BLaER1 (cell line): ENCODE results near the gene ITGB6.
"Not testable (repeated sequence)": the region's sequence is repeated elsewhere in the genome, so short reads cannot be mapped to it uniquely, and the experiment has no call there.

Experiments
- H3K27ac ChIP-seq: shearing (Covaris generic); formaldehyde crosslinking; 2 replicates; pipeline ENCODE4 v1.8.1; 2022
- H3K27me3 ChIP-seq: shearing (Covaris generic); formaldehyde crosslinking; 2 replicates; pipeline ENCODE4 v1.8.1; 2022
- H3K36me3 ChIP-seq: shearing (Covaris generic); formaldehyde crosslinking; 2 replicates; pipeline ENCODE4 v1.8.1; 2022
- H3K4me1 ChIP-seq: shearing (Covaris generic); formaldehyde crosslinking; 2 replicates; pipeline ENCODE4 v1.8.1; 2022
- H3K4me2 ChIP-seq: shearing (Covaris generic); formaldehyde crosslinking; 2 replicates; pipeline ENCODE4 v1.8.1; 2022
- H3K4me3 ChIP-seq: shearing (Covaris generic); formaldehyde crosslinking; 2 replicates; pipeline ENCODE4 v1.8.1; 2022
- H3K9ac ChIP-seq: shearing (Covaris generic); formaldehyde crosslinking; 2 replicates; pipeline ENCODE4 v1.8.1; 2022
- H3K9me3 ChIP-seq: shearing (Covaris generic); formaldehyde crosslinking; 2 replicates; pipeline ENCODE4 v1.8.1; 2022
- H4K20me1 ChIP-seq: shearing (Covaris generic); formaldehyde crosslinking; 2 replicates; pipeline ENCODE4 v1.8.1; 2022
- Cebpa-rat ChIP-seq: shearing (Covaris generic); IDR thresholded peaks from 2 replicates; pipeline ENCODE4 v1.8.1; 2022

Gene ITGB6

GRCh38 chr2:160167089-160167740 is 32.9 kb downstream of the ITGB6 start:
- no peaks in the 10 kb centered on the region for H4K20me1 ChIP-seq
- no peaks in the 10 kb centered on the region for H3K4me1 ChIP-seq
- H3K27me3 ChIP-seq: no peaks in the 10 kb centered on the region
- H3K9me3 ChIP-seq: no peaks in the 10 kb centered on the region
- no peak overlapping the region for H3K4me2 ChIP-seq
- H3K36me3 ChIP-seq: no peaks in the 10 kb centered on the region
- TF ChIP-seq Cebpa-rat: no peak
- H3K27ac ChIP-seq: no peak overlapping the region
- H3K9ac ChIP-seq: no peak overlapping the region
- H3K4me3 ChIP-seq: no peak overlapping the region

GRCh38 chr2:160165996-160166395 is 34.1 kb downstream of the ITGB6 start:
- no peak for TF ChIP-seq Cebpa-rat
- no peak overlapping the region for H3K4me3 ChIP-seq
- H3K9me3 ChIP-seq: no peaks in the 10 kb centered on the region
- no peaks in the 10 kb centered on the region for H3K36me3 ChIP-seq
- H3K27ac ChIP-seq: no peak overlapping the region
- H3K9ac ChIP-seq: no peak overlapping the region
- no peak overlapping the region for H3K4me2 ChIP-seq
- H4K20me1 ChIP-seq: no peaks in the 10 kb centered on the region
- H3K27me3 ChIP-seq: no peaks in the 10 kb centered on the region
- H3K4me1 ChIP-seq: no peaks in the 10 kb centered on the region

GRCh38 chr2:160165081-160165480 is 35.0 kb downstream of the ITGB6 start:
- Histone ChIP-seq H3K4me3 (no peak overlapping the region), H3K4me2 (no peak overlapping the region), H4K20me1 (no peaks in the 10 kb centered on the region), H3K9ac (no peak overlapping the region), H3K36me3 (no peaks in the 10 kb centered on the region), H3K27ac (no peak overlapping the region), H3K9me3 (no peaks in the 10 kb centered on the region), H3K4me1 (no peaks in the 10 kb centered on the region), H3K27me3 (no peaks in the 10 kb centered on the region)
- TF ChIP-seq Cebpa-rat: no peak

GRCh38 chr2:160157861-160158829 is 41.9 kb downstream of the ITGB6 start:
- no peak overlapping the region for H3K4me2 ChIP-seq
- no peak overlapping the region for H3K27ac ChIP-seq
- H3K9ac ChIP-seq: no peak overlapping the region
- no peak overlapping the region for H3K4me3 ChIP-seq
- no peaks in the 10 kb centered on the region for H3K4me1 ChIP-seq
- H3K36me3 ChIP-seq: no peaks in the 10 kb centered on the region
- no peaks in the 10 kb centered on the region for H3K27me3 ChIP-seq
- no peaks in the 10 kb centered on the region for H4K20me1 ChIP-seq
- TF ChIP-seq Cebpa-rat: no peak
- H3K9me3 ChIP-seq: no peaks in the 10 kb centered on the region

GRCh38 chr2:160156665-160157064 is 43.4 kb downstream of the ITGB6 start:
- no peak for TF ChIP-seq Cebpa-rat
- no peak overlapping the region for H3K27ac ChIP-seq
- H3K36me3 ChIP-seq: no peaks in the 10 kb centered on the region
- H3K27me3 ChIP-seq: no peaks in the 10 kb centered on the region
- H3K4me2 ChIP-seq: no peak overlapping the region
- H4K20me1 ChIP-seq: no peaks in the 10 kb centered on the region
- H3K4me3 ChIP-seq: no peak overlapping the region
- no peak overlapping the region for H3K9ac ChIP-seq
- H3K4me1 ChIP-seq: no peaks in the 10 kb centered on the region
- no peaks in the 10 kb centered on the region for H3K9me3 ChIP-seq

- Histone ChIP-seq H3K36me3 (no peaks in the 10 kb centered on the region), H3K4me3 (no peak overlapping the region), H3K4me2 (no peak overlapping the region), H3K27me3 (no peaks in the 10 kb centered on the region), H3K27ac (no peak overlapping the region), H3K4me1 (no peaks in the 10 kb centered on the region), H4K20me1 (no peaks in the 10 kb centered on the region), H3K9me3 (no peaks in the 10 kb centered on the region), H3K9ac (no peak overlapping the region)
- no peak for TF ChIP-seq Cebpa-rat
Observed at GRCh38 chr2:160156100-160156499, 44.0 kb downstream of the ITGB6 start.

GRCh38 chr2:160148419-160148818 is 51.7 kb downstream of the ITGB6 start:
- H3K27ac ChIP-seq, H4K20me1 ChIP-seq, H3K4me3 ChIP-seq, H3K9me3 ChIP-seq, H3K4me1 ChIP-seq, H3K36me3 ChIP-seq, H3K9ac ChIP-seq, H3K27me3 ChIP-seq, H3K4me2 ChIP-seq: not testable (repeated sequence)

GRCh38 chr2:160145471-160145870 is 54.6 kb downstream of the ITGB6 start:
- H3K27ac ChIP-seq: no peak overlapping the region
- H3K36me3 ChIP-seq: no peaks in the 10 kb centered on the region
- H3K27me3 ChIP-seq: no peaks in the 10 kb centered on the region
- no peak overlapping the region for H3K4me3 ChIP-seq
- no peaks in the 10 kb centered on the region for H3K9me3 ChIP-seq
- no peaks in the 10 kb centered on the region for H4K20me1 ChIP-seq
- peak overlapping the region; percentile 30; the same call in 1 of the 2 replicates for H3K4me2 ChIP-seq
- H3K9ac ChIP-seq: no peak overlapping the region
- peaks cover 7% of the 10 kb centered on the region; the same call in 1 of the 2 replicates for H3K4me1 ChIP-seq
- no peak for TF ChIP-seq Cebpa-rat

GRCh38 chr2:160144280-160144990 is 55.6 kb downstream of the ITGB6 start:
- no peak overlapping the region for H3K27ac ChIP-seq
- no peak overlapping the region for H3K4me3 ChIP-seq
- no peaks in the 10 kb centered on the region for H3K36me3 ChIP-seq
- no peak for TF ChIP-seq Cebpa-rat
- H3K9me3 ChIP-seq: no peaks in the 10 kb centered on the region
- H4K20me1 ChIP-seq: no peaks in the 10 kb centered on the region
- no peaks in the 10 kb centered on the region for H3K27me3 ChIP-seq
- no peak overlapping the region for H3K9ac ChIP-seq
- no peak overlapping the region for H3K4me2 ChIP-seq
- peaks cover 7% of the 10 kb centered on the region; the same call in 1 of the 2 replicates for H3K4me1 ChIP-seq

GRCh38 chr2:160142472-160142871 is 57.6 kb downstream of the ITGB6 start:
- no peak for TF ChIP-seq Cebpa-rat
- H3K9ac ChIP-seq: no peak overlapping the region

More at GRCh38 chr2:160142472-160142871, 57.6 kb downstream of the ITGB6 start:
- H3K9me3 ChIP-seq: no peaks in the 10 kb centered on the region
- H3K36me3 ChIP-seq: no peaks in the 10 kb centered on the region
- H4K20me1 ChIP-seq: no peaks in the 10 kb centered on the region
- peaks cover 7% of the 10 kb centered on the region; the same call in 1 of the 2 replicates for H3K4me1 ChIP-seq
- H3K4me2 ChIP-seq: no peak overlapping the region
- no peak overlapping the region for H3K27ac ChIP-seq
- no peaks in the 10 kb centered on the region for H3K27me3 ChIP-seq
- H3K4me3 ChIP-seq: no peak overlapping the region
